ENCODE data around the gene FABP2.
"Not testable (repeated sequence)": the region's sequence is repeated elsewhere in the genome, so short reads cannot be mapped to it uniquely, and the experiment has no call there.

The FABP2 gene

GRCh38 chr4:119310826-119311225 is 11.1 kb downstream of the FABP2 start:
- DNase-seq (ENCODE audit: low spot score), result no peak

DNA sequence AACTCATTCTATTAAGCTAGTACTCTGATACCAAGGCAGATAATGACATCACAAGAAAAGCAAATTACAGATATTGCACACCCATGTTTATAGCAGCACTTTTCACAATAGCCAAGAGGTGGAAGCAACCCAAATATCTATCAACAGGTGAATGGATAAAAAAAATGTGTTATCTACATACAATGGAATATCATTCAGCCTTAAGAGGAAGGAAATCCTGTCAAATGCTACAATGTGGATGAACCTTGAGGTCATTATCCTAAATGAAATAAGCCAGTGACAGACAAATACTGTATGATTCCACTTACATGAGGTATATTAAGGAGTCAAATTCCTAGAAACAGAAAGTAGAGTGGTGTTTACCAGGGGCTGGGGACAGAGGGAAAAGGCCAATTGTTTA is 14.3 kb downstream of the FABP2 start:
- no peak for DNase-seq (ENCODE audit: low spot score)

- DNase-seq (ENCODE audit: low spot score), result no peak
Observed at GRCh38 chr4:119304431-119304830, 17.5 kb downstream of the FABP2 start.

GRCh38 chr4:119303587-119304305 is 18.2 kb downstream of the FABP2 start:
- no peak for DNase-seq (ENCODE audit: low spot score)

DNA sequence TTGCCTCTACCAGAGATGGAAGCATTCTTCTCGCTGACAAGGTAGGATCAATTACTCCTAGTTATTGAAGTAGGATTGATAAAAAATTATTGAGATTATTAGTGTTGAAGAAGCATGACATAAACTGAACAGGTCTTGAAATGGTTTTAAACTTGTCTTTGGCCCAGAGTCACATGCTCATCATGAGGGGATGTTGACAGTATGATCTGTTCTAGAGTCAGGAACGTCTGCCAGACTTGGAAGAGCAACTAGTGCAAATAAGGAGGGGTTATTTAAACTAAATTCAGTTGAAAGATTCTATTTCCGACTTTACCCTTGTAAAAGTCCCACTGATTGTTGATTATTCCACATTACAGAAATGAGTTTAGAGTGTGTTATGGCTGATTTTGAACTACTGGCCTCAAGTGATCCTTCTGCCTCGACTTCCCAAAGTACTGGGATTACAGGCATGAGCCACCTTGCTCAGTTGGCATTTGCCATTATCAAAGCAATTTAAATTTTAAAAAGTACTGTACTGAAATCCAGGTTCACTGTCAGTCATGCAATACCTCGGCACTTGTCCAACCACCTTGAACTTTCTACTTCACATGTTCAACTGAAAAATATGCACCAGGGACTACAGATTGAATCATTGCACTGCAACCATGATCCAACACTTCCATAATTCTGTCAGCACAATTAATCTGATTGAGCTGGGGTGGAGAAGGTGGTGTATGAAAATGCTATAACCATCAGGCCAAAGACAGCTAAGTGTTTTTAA is 19.7 kb downstream of the FABP2 start:
- no peak for DNase-seq (ENCODE audit: low spot score)

DNA sequence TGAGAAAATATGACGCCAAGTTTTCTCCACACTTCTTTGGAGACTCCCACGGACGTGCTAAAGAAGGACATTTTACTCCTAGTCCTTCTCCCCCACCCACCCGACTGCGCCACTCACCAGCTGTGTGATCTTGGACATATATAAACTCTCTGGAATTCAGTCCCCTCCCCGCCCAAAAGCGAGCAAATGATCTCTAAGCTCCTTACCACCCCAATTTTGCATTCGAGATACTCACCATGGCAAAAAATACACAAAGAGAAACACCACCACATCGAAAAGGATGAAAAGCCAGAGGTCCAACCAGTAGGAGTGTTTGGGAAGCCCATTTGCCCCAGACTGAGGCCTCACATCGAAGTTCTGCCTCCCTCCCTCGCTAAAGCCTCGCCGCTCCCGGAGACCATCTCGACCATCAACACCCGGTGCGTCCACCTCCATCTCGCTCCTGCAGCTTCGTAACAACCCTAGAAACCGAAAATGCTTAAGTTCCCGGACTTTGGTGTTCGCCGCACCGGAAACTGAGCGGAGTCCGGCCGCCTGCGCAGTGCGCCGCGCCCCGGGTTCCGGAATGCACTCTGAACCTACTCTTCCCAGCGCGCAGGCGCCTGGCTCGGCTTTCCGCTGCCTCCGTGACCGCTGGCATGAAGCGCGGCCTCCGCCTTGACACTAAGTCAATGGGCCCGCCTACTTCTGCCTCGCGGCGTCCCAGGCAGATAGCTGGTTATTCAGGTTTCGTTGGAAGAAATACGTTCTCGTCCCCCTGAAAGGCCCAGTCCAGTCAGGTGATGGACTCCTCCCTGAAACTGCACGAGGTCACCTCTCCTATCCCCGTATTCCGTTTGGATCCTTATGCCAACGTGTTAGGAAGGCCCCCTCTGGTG is 21.6 kb downstream of the FABP2 start:
- peak; percentile 92 for DNase-seq (ENCODE audit: low spot score)

DNA sequence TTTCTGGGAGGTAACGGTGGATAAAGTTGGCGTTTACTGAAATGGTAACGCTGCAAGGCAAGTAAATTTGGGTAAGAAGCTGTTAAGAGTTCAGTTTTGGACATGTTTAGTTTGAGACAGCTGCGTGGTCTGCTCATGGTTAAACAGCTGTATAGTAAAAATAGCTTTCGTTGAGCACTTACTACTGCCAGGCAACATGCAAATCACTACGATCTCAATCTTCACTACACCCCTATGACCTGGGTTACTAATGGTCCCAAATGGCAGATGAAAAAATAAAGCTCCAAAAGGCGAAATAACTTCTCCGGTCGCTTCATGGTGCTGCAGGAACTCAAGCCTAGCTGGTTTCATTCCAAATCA is 22.2 kb downstream of the FABP2 start:
- DNase-seq (ENCODE audit: low spot score), result no peak

DNA sequence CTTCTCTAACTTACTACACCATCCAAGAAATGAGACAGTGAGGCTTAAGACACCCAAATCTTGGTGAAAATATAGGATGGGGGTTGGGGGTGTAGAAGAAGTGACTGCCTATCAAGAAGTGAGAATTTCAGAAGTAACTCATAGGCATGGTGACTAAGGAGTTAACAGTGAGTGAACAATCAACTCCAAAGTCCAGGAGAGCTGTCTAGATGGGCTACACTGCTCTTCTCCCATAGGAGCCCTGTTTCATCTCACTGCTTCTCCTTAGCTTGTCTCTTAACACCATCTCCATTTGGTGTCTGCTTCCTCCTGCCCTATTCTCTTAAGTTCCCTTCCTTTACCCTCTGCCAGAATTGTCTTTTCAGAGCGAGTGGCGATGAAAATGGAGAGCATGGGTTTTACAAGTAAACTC is 22.7 kb downstream of the FABP2 start:
- no peak for DNase-seq (ENCODE audit: low spot score)

DNA sequence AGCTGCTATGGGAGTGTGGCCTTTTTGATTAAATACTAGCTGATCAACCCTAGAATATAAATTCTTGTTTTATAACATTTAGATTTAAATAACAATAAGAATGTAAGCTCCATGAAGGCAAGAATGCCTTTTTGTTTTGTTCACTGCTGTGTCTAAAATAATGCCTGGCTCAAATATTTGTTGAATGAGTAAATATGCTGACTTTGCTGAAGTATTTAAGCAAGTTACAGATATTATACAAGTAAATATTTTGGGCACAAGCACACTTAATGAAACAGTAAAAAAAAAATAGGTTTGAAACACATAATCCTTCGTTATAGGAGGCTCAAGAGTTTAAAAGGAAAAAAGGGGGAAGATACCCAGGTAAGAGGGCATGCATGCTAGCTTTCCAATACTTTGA is 24.1 kb downstream of the FABP2 start:
- no peak for DNase-seq (ENCODE audit: low spot score)

DNA sequence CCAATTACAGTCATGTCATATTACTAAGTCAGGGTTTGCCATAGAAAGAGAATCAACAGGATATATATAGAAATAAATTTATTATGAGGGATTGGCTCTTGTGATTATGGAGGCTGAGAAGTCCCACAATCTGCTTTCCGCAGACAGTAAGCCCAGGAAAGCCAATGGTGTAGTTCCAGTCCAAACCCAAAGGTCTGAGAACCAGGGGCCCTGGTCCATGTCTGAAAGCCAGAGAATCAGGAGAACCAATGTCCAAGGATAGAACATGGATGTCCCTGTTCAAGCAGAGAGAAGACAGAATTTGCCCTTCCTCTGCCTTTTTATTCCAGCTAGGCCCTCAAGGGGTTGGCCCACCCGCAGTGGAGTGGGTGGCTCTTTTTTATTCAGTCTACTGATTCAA is 25.6 kb downstream of the FABP2 start:
- DNase-seq (ENCODE audit: low spot score), result no peak

DNA sequence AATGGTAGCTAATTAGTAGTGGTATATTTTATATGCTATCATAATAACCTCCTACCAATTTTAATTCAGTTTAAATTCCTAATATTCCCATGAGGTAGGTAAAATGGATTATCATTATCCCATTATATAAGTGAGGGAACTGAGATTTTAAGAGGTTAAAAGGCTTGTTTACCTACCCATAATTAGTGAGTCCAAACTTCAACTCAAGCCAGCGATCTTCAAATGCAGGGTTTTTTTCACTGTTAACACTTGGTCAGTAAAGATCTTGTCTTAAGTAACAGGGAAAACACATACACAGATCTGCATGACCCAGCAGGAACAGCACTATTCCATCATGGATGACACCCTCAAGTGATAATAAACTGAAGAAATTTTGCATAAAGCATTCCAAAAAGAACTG is 31.3 kb downstream of the FABP2 start:
- DNase-seq (ENCODE audit: low spot score), result no peak

DNA sequence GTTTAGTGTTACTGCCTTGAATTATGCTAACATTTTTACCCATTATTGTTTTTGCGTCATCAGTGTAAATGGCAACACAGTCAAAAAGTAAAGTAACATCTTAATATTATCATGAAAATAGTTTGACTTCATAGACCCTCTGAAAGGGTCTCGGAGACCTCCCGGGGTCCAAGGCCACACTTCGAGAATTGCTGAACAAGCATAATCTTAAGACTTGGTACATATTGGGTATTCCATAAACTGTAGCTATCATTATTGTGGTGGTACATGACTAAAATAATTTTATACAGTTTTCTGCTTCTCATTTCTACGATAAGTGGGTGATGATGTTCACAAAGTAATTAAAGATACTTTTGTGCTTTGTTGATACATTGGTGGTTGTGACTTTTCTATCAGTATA is 32.6 kb downstream of the FABP2 start:
- DNase-seq (ENCODE audit: low spot score), result no peak

- peak; percentile 42 for DNase-seq (ENCODE audit: low spot score)
Observed at GRCh38 chr4:119286377-119287002, 35.4 kb downstream of the FABP2 start.

DNA sequence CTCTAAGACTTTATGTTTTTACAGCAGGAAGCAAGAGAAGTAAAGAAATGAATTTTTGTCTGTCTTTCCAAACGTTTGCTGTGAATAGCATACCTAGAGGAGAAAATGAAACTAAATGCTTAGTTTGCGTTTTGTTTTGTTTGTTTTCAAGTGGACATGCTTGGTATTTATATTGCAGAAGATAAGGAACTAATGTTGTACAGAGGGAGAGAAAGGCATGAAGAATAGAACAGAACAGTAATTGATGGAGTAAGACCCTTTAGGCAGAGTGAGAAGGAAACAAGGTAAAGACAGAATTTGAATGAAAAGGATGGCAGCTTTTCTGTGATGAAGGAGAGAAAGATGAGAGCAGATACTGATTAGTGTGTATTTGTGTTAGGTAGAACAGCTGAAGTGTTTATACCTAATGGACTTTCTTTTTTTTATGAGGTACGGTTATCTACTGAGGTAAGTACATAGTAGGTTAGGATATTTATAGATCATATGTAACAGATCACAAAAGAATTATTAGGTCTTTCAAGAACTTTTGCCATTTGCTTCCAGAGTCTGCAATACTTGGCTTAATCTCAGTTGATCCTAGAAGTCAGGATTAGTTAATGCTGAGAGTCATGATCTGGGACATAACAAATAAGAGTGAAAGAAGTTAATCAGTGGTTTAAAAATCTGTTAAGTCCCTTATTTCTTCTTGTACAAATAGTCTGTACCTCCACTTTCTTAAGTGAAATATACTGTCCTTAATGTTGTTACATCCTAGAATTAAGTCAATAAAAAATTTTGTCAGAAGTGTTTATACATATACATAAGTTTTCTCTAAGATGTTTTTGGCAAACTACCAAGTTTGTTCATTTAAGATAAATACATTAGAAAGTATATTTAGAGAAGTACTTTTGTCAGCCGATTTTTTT is 36.8 kb downstream of the FABP2 start:
- no peak for DNase-seq (ENCODE audit: low spot score)

DNA sequence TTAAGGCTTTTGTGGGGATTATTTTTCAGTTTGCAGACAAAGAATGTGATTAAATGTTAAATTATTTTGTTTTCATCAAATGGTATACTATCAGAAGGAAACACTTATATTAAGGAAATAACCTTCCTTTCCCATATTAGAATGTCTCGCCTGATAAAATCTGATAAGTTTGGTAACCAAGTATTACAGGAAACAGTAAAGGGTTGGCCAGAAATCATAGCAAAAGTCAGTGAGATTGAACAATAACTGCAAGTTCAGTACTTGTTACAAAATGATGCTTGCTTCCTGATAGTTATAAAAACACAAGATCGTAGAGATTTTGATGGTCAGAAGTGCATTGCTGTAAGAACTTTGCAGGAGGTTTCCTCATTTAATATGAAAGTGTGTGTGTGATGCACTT is 40.5 kb downstream of the FABP2 start:
- DNase-seq (ENCODE audit: low spot score), result no peak

GRCh38 chr4:119279945-119280344 is 42.0 kb downstream of the FABP2 start:
- DNase-seq (ENCODE audit: low spot score), result not testable (repeated sequence)

DNA sequence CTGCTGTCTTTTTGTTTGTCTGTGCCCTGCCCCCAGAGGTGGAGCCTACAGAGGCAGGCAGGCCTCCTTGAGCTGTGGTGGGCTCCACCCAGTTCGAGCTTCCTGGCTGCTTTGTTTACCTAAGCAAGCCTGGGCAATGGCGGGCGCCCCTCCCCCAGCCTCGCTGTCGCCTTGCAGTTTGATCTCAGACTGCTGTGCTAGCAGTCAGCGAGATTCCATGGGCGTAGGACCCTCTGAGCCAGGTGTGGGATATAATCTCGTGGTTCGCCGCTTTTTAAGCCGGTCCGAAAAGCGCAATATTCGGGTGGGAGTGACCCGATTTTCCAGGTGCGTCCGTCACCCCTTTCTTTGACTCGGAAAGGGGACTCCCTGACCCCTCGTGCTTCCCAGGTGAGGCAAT is 42.4 kb downstream of the FABP2 start:
- DNase-seq (ENCODE audit: low spot score), result not testable (repeated sequence)

DNA sequence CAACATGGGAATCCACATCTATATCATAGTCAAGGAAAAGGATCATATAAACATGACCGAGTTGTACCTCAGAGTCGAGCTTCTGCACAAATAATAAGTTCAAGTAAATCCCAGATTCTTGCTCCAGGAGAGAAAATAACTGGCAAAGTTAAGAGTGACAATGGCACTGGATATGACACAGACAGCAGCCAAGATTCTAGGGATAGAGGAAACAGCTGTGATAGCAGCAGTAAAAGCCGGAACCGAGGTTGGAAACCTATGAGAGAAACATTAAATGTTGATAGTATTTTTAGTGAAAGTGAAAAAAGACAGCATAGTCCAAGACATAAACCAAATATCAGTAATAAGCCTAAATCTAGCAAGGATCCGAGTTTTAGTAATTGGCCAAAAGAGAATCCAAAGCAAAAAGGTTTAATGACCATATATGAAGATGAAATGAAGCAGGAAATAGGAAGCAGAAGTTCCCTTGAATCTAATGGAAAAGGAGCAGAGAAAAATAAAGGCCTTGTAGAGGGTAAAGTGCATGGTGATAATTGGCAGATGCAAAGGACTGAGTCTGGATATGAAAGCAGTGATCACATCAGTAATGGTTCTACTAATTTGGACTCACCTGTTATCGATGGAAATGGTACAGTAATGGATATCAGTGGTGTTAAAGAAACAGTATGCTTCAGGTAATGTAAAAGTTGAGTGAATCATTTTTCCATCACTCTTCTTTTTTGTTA is 50.4 kb downstream of the FABP2 start:
- no peak for DNase-seq (ENCODE audit: low spot score)

GRCh38 chr4:119268466-119268865 is 53.5 kb downstream of the FABP2 start:
- no peak for DNase-seq (ENCODE audit: low spot score)
